Left ventricle myocardium inferior (tissue), 1 donor: ENCODE results near the gene RNF32. TPM values are rescaled to one million over a fixed set of nuclear protein-coding genes. Genes with fewer than 3 reads are reported as not detected.

Source experiments
- DNase-seq: peaks from one replicate; pipeline ENCODE4 v3.0.0-alpha.2; 2020
- H3K27ac ChIP-seq: fragments of 200-600 bp; replicated peaks from 2 replicates; pipeline ENCODE4 v1.8.0; 2021
- H3K27me3 ChIP-seq: fragments of 200-600 bp; 2 replicates; pipeline ENCODE4 v1.8.0; 2021; ENCODE audit warnings: low read depth
- H3K36me3 ChIP-seq: fragments of 200-600 bp; 2 replicates; pipeline ENCODE4 v1.8.0; 2021
- H3K4me1 ChIP-seq: fragments of 200-600 bp; 2 replicates; pipeline ENCODE4 v1.8.0; 2021
- H3K4me3 ChIP-seq: fragments of 200-600 bp; 2 replicates; pipeline ENCODE4 v1.8.0; 2021; ENCODE audit warnings: mild to moderate bottlenecking, moderate library complexity
- H3K9me3 ChIP-seq: fragments of 200-600 bp; replicated peaks from 2 replicates; pipeline ENCODE4 v1.8.0; 2021
- CTCF ChIP-seq: fragments of 200-600 bp; IDR thresholded peaks from 2 replicates; pipeline ENCODE4 v1.8.0; 2021; ENCODE audit warnings: antibody characterized with exemption, mild to moderate bottlenecking, borderline replicate concordance
- intact Hi-C: fragments of 100-400 bp; cut with micrococcal nuclease; formaldehyde crosslinking; loops from one replicate; pipeline ENCODE4 v1.11.0; 2022
- total RNA-seq: library from RNA; stranded (reverse); fragmentation: NEBNext Ultra II Directional; extraction: Animal tissue kit (Norgen Biotek cat#: 25700); gene quantifications from one replicate; pipeline ENCODE4 v1.2.1, GENCODE V29; 2021
- donor health status: DM: no; HTN: yes; CAD: no; lungs with severe emphysema.

RNF32 gene
- total RNA-seq, 1 donor from 2014 or later: not detected

GRCh38 chr7:156610130-156610529, 30.4 kb upstream of the RNF32 start:
- intact Hi-C loops: no loop called here
- no peaks in the 10 kb centered on the region for H3K36me3 ChIP-seq
- DNase-seq: no peak
- H3K27ac ChIP-seq: no peak overlapping the region
- H3K4me3 ChIP-seq: no peak overlapping the region
- H3K4me1 ChIP-seq: peaks cover 21% of the 10 kb centered on the region
- no peaks in the 10 kb centered on the region for H3K9me3 ChIP-seq
- no peak for TF ChIP-seq CTCF
- H3K27me3 ChIP-seq: peaks cover 60% of the 10 kb centered on the region

GRCh38 chr7:156610601-156611000, 30.0 kb upstream of the RNF32 start:
- Histone ChIP-seq H3K4me3 (no peak overlapping the region), H3K36me3 (no peaks in the 10 kb centered on the region), H3K27ac (no peak overlapping the region), H3K4me1 (peaks cover 21% of the 10 kb centered on the region), H3K9me3 (no peaks in the 10 kb centered on the region), H3K27me3 (peaks cover 60% of the 10 kb centered on the region)
- DNase-seq: no peak
- intact Hi-C loops: no loop called here
- no peak for TF ChIP-seq CTCF

GRCh38 chr7:156611014-156612010, 29.3 kb upstream of the RNF32 start:
- no peak for TF ChIP-seq CTCF
- intact Hi-C loops: no loop called here
- no peak for DNase-seq
- peaks cover 23% of the 10 kb centered on the region for H3K4me1 ChIP-seq
- peaks cover 60% of the 10 kb centered on the region for H3K27me3 ChIP-seq
- H3K9me3 ChIP-seq: no peaks in the 10 kb centered on the region
- no peak overlapping the region for H3K27ac ChIP-seq
- no peaks in the 10 kb centered on the region for H3K36me3 ChIP-seq
- H3K4me3 ChIP-seq: no peak overlapping the region

- intact Hi-C loops: no loop called here
- Histone ChIP-seq H3K27ac (no peak overlapping the region), H3K4me3 (no peak overlapping the region), H3K36me3 (no peaks in the 10 kb centered on the region), H3K4me1 (peaks cover 16% of the 10 kb centered on the region), H3K9me3 (no peaks in the 10 kb centered on the region), H3K27me3 (peaks cover 60% of the 10 kb centered on the region)
- DNase-seq: no peak
- no peak for TF ChIP-seq CTCF
These were observed 27.6 kb upstream of the RNF32 start for GRCh38 chr7:156612930-156613329.

- DNase-seq: no peak
- no peak overlapping the region for H3K4me3 ChIP-seq
- TF ChIP-seq CTCF: no peak
- H3K27ac ChIP-seq: no peak overlapping the region
- no peaks in the 10 kb centered on the region for H3K9me3 ChIP-seq
- H3K4me1 ChIP-seq: peaks cover 4% of the 10 kb centered on the region
- peaks cover 73% of the 10 kb centered on the region for H3K27me3 ChIP-seq
- intact Hi-C loops: no loop called here
- no peaks in the 10 kb centered on the region for H3K36me3 ChIP-seq
These were observed 25.9 kb upstream of the RNF32 start for GRCh38 chr7:156614434-156615264.
